Caco-2 (cell line): ENCODE data around the gene HPDL. TPM values are rescaled to one million over a fixed set of nuclear protein-coding genes. Genes with fewer than 3 reads are reported as not detected.

Experiments
- BruUV-seq: library from RNA; stranded (reverse); fragments of 400-500 nt; replicated peaks from 2 replicates; lab custom pipeline; 2021; lab: Mats Ljungman, UMichigan
- CTCF ChIA-PET: fragments of 300-600 bp; sonication (Branson Sonifier 250); formaldehyde crosslinking; loops from one replicate; lab custom pipeline; 2022; ENCODE audit warnings: antibody characterized with exemption; lab: Charles Lee
- POLR2A ChIA-PET: fragments of 300-600 bp; sonication (Branson Sonifier 250); formaldehyde crosslinking; loops from one replicate; lab custom pipeline; 2022; ENCODE audit warnings: antibody characterized with exemption; lab: Charles Lee
- DNase-seq, 2 experiments: peaks; one replicate each; pipeline versions ENCODE4 v3.0.0 to v3.0.0-alpha.2; 2020 to 2022
- H3K27me3 ChIP-seq: replicated peaks from 2 replicates; pipeline ENCODE4 v1.6.0; 2011; ENCODE audit warnings: low read length; ENCODE audit not compliant: control insufficient read depth, insufficient read depth
- H3K36me3 ChIP-seq: 2 replicates; pipeline ENCODE4 v1.5.1; 2011; ENCODE audit warnings: low read length; ENCODE audit not compliant: control insufficient read depth, insufficient read depth
- H3K4me1 ChIP-seq: fragments of 250-450 bp; sonication (Bioruptor Pico); 2 replicates; pipeline ENCODE4 v1.5.1; 2020; ENCODE audit warnings: mild to moderate bottlenecking
- H3K4me3 ChIP-seq: 2 replicates; pipeline ENCODE4 v1.5.1; 2011; ENCODE audit warnings: low read depth, mild to moderate bottlenecking, control low read depth, low read length
- H3K9me3 ChIP-seq: fragments of 250-450 bp; sonication (Bioruptor Pico); 2 replicates; pipeline ENCODE4 v1.5.1; 2020; ENCODE audit warnings: mild to moderate bottlenecking, moderate library complexity
- H3K27ac Mint-ChIP-seq: one replicate; pipeline ENCODE4 v1.8.0; 2022; ENCODE audit warnings: mixed read lengths; ENCODE audit not compliant: unreplicated experiment
- H3K27me3 Mint-ChIP-seq: one replicate; pipeline ENCODE4 v1.8.0; 2022; ENCODE audit warnings: mixed read lengths; ENCODE audit not compliant: insufficient read depth, unreplicated experiment
- H3K36me3 Mint-ChIP-seq: one replicate; pipeline ENCODE4 v1.8.0; 2022; ENCODE audit warnings: mild to moderate bottlenecking, mixed read lengths; ENCODE audit not compliant: insufficient read depth, unreplicated experiment
- H3K4me1 Mint-ChIP-seq: one replicate; pipeline ENCODE4 v1.8.0; 2022; ENCODE audit warnings: low read depth, mixed read lengths; ENCODE audit not compliant: unreplicated experiment
- H3K4me3 Mint-ChIP-seq: one replicate; pipeline ENCODE4 v1.8.0; 2022; ENCODE audit warnings: mild to moderate bottlenecking, moderate library complexity, mixed read lengths; ENCODE audit not compliant: unreplicated experiment
- H3K9me3 Mint-ChIP-seq: one replicate; pipeline ENCODE4 v1.8.0; 2022; ENCODE audit warnings: mixed read lengths; ENCODE audit not compliant: unreplicated experiment
- intact Hi-C: fragments of 100-400 bp; cut with micrococcal nuclease; formaldehyde crosslinking; loops from one replicate; pipeline ENCODE4 v1.10.0; 2022; ENCODE audit not compliant: unreplicated experiment
- total RNA-seq: library from RNA; stranded (reverse); gene quantifications from 2 replicates; pipeline ENCODE4 v1.2.3, GENCODE V29; 2022
- TF ChIP-seq, protein P1 (sequence below), 2 experiments: fragments of 200-600 bp in 1 of 2; IDR thresholded peaks; 1 replicate in 1 of 2; 2 replicates in 1 of 2; pipeline versions ENCODE4 v1.5.1 to v1.8.0; 2011 to 2022; ENCODE audit warnings: antibody characterized with exemption in 1 of 2, control low read depth in 1 of 2, inconsistent platforms in 1 of 2, low read depth in 1 of 2, low read length in 1 of 2, mild to moderate bottlenecking in 1 of 2, moderate library complexity in 1 of 2; ENCODE audit not compliant: insufficient read depth in 1 of 2, severe bottlenecking in 1 of 2, unreplicated experiment in 1 of 2

HPDL gene
- total RNA-seq, 1 experiment from 2014 or later: 90.6 TPM

DNA sequence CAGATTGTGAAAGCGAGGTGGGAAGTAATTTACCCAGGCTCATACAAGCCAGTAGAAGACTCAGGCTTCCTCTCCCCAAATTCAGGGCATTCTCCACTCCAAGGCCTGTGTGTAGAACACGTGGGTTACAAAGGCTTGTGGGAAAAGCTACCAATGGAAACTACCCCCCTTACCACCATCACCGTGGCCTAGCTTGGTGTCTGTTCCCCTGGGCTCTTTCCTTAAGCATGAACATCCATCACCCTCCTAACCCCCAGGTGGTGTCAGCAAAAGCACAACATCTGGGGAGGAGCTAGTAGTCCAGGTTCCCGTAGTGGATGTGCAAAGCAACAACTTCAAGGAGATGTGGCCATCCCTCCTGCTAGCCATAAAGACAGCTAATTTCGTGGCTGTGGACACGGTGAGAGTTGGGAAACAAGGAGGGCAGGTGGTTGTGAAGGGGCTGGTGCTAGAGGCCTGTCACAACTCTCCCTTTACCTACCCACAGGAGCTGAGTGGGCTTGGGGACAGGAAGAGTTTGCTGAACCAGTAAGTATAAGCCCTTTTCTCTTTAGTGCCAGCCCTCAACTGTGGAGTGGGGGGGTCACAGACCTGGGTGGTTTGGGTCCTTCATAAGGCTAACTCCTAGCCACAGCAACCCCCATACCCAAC is 14.2 kb downstream of the HPDL start:
- H3K36me3 ChIP-seq: peaks cover 2% of the 10 kb centered on the region; the same call in 1 of the 2 replicates
- Mint-ChIP-seq H3K27me3 (no peaks in the 10 kb centered on the region), H3K4me3 (peak overlapping the region; percentile 99), H3K4me1 (peaks cover 33% of the 10 kb centered on the region), H3K36me3 (peaks cover 85% of the 10 kb centered on the region), H3K9me3 (no peaks in the 10 kb centered on the region), H3K27ac (peak overlapping the region; percentile 99)
- peaks cover 33% of the 10 kb centered on the region for H3K4me1 ChIP-seq
- H3K27me3 ChIP-seq: no peaks in the 10 kb centered on the region
- intact Hi-C loops: no loop called here
- DNase-seq: no peak
- no peaks in the 10 kb centered on the region for H3K9me3 ChIP-seq
- peak overlapping the region; percentile 67 for H3K4me3 ChIP-seq
- ChIA-PET POLR2A (interaction anchor here (1.1 to 3.1 kb wide), 6 partner anchors 8 to 329 kb away, joined by 4 to 68 read pairs (median 18); partner anchors contain the start of genes HECTD3, HPDL, PRDX1 and TESK2), CTCF (interaction anchor here (1.7 to 2.9 kb wide), 3 partner anchors 12 to 152 kb away, joined by 6 to 21 read pairs (median 17); no protein-coding TSS in a partner anchor)
- BruUV-seq: no TSS peak
- TF ChIP-seq, protein P1, sequence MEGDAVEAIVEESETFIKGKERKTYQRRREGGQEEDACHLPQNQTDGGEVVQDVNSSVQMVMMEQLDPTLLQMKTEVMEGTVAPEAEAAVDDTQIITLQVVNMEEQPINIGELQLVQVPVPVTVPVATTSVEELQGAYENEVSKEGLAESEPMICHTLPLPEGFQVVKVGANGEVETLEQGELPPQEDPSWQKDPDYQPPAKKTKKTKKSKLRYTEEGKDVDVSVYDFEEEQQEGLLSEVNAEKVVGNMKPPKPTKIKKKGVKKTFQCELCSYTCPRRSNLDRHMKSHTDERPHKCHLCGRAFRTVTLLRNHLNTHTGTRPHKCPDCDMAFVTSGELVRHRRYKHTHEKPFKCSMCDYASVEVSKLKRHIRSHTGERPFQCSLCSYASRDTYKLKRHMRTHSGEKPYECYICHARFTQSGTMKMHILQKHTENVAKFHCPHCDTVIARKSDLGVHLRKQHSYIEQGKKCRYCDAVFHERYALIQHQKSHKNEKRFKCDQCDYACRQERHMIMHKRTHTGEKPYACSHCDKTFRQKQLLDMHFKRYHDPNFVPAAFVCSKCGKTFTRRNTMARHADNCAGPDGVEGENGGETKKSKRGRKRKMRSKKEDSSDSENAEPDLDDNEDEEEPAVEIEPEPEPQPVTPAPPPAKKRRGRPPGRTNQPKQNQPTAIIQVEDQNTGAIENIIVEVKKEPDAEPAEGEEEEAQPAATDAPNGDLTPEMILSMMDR (IDR thresholded peaks at IDR 0.05; ENCODE audit: insufficient read depth in 1 of 2, low read depth in 1 of 2, low read length in 1 of 2, severe bottlenecking in 1 of 2, unreplicated experiment in 1 of 2): no peak

DNA sequence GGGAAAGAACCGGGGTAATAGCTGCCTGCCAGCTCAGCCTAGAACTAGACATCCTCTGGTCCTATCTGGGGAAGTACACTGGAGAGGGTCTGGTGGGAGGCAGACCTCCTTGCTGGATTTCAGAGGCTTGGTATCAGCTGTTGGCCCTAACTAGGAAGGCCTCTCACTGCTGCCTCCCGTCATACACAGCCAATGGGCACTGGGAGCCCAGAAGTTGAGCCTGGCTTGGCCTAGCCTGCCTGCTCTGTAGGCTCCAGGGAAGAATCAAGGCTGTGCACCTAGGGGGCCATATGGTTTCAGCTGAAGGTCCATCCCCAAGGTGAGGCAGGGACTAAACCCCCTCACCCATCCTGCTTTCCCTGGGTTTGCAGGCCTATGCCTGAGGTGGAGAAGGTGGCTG is 17.8 kb downstream of the HPDL start:
- intact Hi-C loops: no loop called here
- BruUV-seq: no TSS peak
- Histone ChIP-seq H3K9me3 (no peaks in the 10 kb centered on the region), H3K4me3 (no peak overlapping the region), H3K4me1 (peaks cover 31% of the 10 kb centered on the region), H3K27me3 (no peaks in the 10 kb centered on the region), H3K36me3 (no peaks in the 10 kb centered on the region; the same call in 1 of the 2 replicates)
- Mint-ChIP-seq H3K27me3 (no peaks in the 10 kb centered on the region), H3K4me1 (peaks cover 27% of the 10 kb centered on the region), H3K4me3 (no peak overlapping the region), H3K9me3 (no peaks in the 10 kb centered on the region), H3K36me3 (peaks cover 68% of the 10 kb centered on the region), H3K27ac (no peak overlapping the region)
- no peak for DNase-seq
- ChIA-PET CTCF (no interaction called here), POLR2A (no interaction called here)
- TF ChIP-seq, protein P1 (IDR thresholded peaks at IDR 0.05; ENCODE audit: insufficient read depth in 1 of 2, low read depth in 1 of 2, low read length in 1 of 2, severe bottlenecking in 1 of 2, unreplicated experiment in 1 of 2): no peak

- intact Hi-C loops: no loop called here
- H3K36me3 Mint-ChIP-seq: peaks cover 63% of the 10 kb centered on the region
- BruUV-seq: no TSS peak
These were observed 18.3 kb downstream of the HPDL start for GRCh38 chr1:45345014-45345413.

More at GRCh38 chr1:45345014-45345413, 18.3 kb downstream of the HPDL start:
- Mint-ChIP-seq H3K4me1 (peaks cover 27% of the 10 kb centered on the region), H3K27me3 (no peaks in the 10 kb centered on the region), H3K27ac (no peak overlapping the region), H3K9me3 (no peaks in the 10 kb centered on the region), H3K4me3 (no peak overlapping the region)
- H3K27me3 ChIP-seq: no peaks in the 10 kb centered on the region
- TF ChIP-seq, protein P1 (IDR thresholded peaks at IDR 0.05; ENCODE audit: insufficient read depth in 1 of 2, low read depth in 1 of 2, low read length in 1 of 2, severe bottlenecking in 1 of 2, unreplicated experiment in 1 of 2): no peak
- H3K4me1 ChIP-seq: peaks cover 31% of the 10 kb centered on the region
- H3K9me3 ChIP-seq: no peaks in the 10 kb centered on the region
- POLR2A ChIA-PET: interaction anchor here (0.6 kb wide), 1 partner anchor 238 kb away, joined by 3 read pairs; no protein-coding TSS in a partner anchor
- H3K4me3 ChIP-seq: no peak overlapping the region
- CTCF ChIA-PET: interaction anchor here (0.7 kb wide), 1 partner anchor 879 kb away, joined by 3 read pairs; no protein-coding TSS in a partner anchor
- no peak for DNase-seq
- H3K36me3 ChIP-seq: no peaks in the 10 kb centered on the region; the same call in 1 of the 2 replicates
